ENCODE measurements around the gene ASTL.
"Not testable (repeated sequence)": the region's sequence is repeated elsewhere in the genome, so short reads cannot be mapped to it uniquely, and the experiment has no call there.

Gene ASTL

DNA sequence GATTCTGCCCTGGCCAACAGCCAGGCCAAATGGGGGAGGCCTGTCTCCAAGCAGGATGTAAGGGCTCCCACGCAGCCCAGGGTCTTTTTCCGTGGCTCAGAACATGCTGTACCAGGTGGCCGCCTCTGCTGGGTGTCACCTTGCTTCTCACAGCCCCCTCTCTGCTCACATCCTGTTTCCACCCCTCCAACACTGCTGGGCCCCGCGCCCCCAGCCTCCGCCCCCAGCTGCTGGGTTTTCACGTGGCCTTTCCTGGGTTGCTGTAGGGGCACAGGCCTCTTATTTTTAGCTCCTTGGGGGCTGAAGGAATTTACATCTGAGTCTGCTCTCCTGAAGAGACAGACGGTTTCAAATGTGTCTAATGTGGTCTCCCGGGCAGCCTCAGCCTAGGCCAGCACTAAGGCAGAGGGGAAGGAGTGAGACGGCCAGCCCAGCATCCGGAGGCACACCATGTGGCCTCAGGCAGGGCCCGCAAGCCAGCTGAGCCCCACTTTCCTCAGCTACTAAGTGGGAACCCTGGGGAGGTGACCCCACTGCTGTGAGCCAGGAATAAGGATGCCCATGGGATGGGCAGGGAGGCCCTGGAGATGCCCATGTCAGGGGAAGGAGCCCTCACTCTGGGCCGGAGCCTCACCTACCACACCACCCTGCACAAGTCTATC is 25.6 kb upstream of the ASTL start:
- no peaks in the 10 kb centered on the region for H3K79me2 ChIP-seq (ENCODE audit: insufficient read depth, low read length)
- H2AFZ ChIP-seq (ENCODE audit: low read depth, low read length, severe bottlenecking), result peak overlapping the region; percentile 97

DNA sequence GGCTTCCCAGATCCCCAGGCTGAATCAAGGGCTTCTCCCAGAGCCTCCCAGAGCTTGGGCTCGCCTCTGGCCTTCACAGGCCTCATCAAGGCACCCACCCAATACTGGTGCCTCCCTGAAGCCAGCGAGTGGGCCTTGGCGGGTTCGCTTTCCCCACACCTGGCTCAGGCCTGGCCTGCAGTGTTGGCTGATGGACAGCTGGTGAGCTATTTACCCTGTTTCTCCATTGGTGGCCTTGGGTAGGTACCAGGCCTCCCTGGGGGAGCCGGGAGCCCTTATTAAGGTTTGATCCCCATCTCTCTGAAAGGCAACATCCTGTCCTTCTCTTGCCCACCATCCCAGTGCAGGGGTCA is 25.1 kb upstream of the ASTL start:
- Histone ChIP-seq H3F3A (ENCODE audit: insufficient read depth) (peaks cover 35% of the 10 kb centered on the region), H3K79me2 (ENCODE audit: insufficient read depth, low read length) (no peaks in the 10 kb centered on the region), H3K9me2 (replicated peaks; ENCODE audit: insufficient read depth, low read length) (no peaks in the 10 kb centered on the region), H3K4me3 (ENCODE audit: insufficient read depth, low read length, poor library complexity, severe bottlenecking) (no peak overlapping the region), H3K9ac (ENCODE audit: low read length) (peak overlapping the region; percentile 73), H3K9me3 (ENCODE audit: insufficient read depth, low read length) (no peaks in the 10 kb centered on the region), H3K27ac (ENCODE audit: low read depth, low read length) (peak overlapping the region; percentile 95), H3K4me2 (ENCODE audit: low read depth, low read length, poor library complexity, severe bottlenecking) (peak overlapping the region; percentile 73), H4K20me1 (ENCODE audit: low read depth, low read length) (no peaks in the 10 kb centered on the region), H3K27me3 (ENCODE audit: low read length) (no peaks in the 10 kb centered on the region), H2AFZ (ENCODE audit: low read depth, low read length, severe bottlenecking) (no peak overlapping the region), H3K36me3 (ENCODE audit: low read length) (no peaks in the 10 kb centered on the region)
- no peak for TF ChIP-seq EZH2phosphoT487 (conservative IDR thresholded peaks at IDR 0.05; ENCODE audit: low read length)
- TF ChIP-seq CTCF (IDR thresholded peaks at IDR 0.05; ENCODE audit: insufficient read depth, low read length, poor library complexity, severe bottlenecking), result no peak

More for the DNA sequence above, 25.6 kb upstream of the ASTL start:
- H3K4me2 ChIP-seq (ENCODE audit: low read depth, low read length, poor library complexity, severe bottlenecking), result peak overlapping the region; percentile 73
- H3F3A ChIP-seq (ENCODE audit: insufficient read depth), result peaks cover 35% of the 10 kb centered on the region
- TF ChIP-seq EZH2phosphoT487 (conservative IDR thresholded peaks at IDR 0.05; ENCODE audit: low read length) (no peak), CTCF (IDR thresholded peaks at IDR 0.05; ENCODE audit: insufficient read depth, low read length, poor library complexity, severe bottlenecking) (no peak)
- H3K27ac ChIP-seq (ENCODE audit: low read depth, low read length), result peak overlapping the region; percentile 95
- no peaks in the 10 kb centered on the region for H3K36me3 ChIP-seq (ENCODE audit: low read length)
- no peaks in the 10 kb centered on the region for H3K27me3 ChIP-seq (ENCODE audit: low read length)
- no peaks in the 10 kb centered on the region for H3K9me3 ChIP-seq (ENCODE audit: insufficient read depth, low read length)
- peak overlapping the region; percentile 73 for H3K9ac ChIP-seq (ENCODE audit: low read length)
- peak overlapping the region; percentile 53 for H3K4me3 ChIP-seq (ENCODE audit: insufficient read depth, low read length, poor library complexity, severe bottlenecking)
- H4K20me1 ChIP-seq (ENCODE audit: low read depth, low read length), result no peaks in the 10 kb centered on the region
- no peaks in the 10 kb centered on the region for H3K9me2 ChIP-seq (replicated peaks; ENCODE audit: insufficient read depth, low read length)

DNA sequence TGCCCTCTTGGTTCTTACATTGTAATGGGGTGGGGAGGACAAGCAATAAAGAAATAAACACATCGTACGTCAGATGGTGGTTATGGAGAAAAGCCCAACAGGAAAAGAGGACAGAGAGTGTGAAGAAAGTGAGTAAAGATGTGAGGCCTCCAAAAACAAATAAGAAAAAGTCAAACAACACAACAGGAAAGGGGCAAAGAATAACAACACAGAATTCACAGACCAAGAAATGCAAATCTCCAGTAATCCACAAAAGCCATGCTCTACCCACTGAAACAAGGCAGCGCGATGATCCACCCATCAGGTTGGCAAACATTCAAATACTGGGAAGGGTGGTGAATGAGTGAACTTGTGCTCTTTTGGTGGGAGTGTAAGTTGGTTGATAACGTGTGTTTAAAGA is 23.6 kb upstream of the ASTL start:
- Histone ChIP-seq H3K79me2 (ENCODE audit: insufficient read depth, low read length) (no peaks in the 10 kb centered on the region), H3K9ac (ENCODE audit: low read length) (peak overlapping the region; percentile 73; the same call in 1 of the 2 replicates), H3K9me3 (ENCODE audit: insufficient read depth, low read length) (no peaks in the 10 kb centered on the region), H3K27ac (ENCODE audit: low read depth, low read length) (peak overlapping the region; percentile 95), H3K27me3 (ENCODE audit: low read length) (no peaks in the 10 kb centered on the region), H3K36me3 (ENCODE audit: low read length) (no peaks in the 10 kb centered on the region), H3K9me2 (replicated peaks; ENCODE audit: insufficient read depth, low read length) (no peaks in the 10 kb centered on the region), H3K4me3 (ENCODE audit: insufficient read depth, low read length, poor library complexity, severe bottlenecking) (no peak overlapping the region), H2AFZ (ENCODE audit: low read depth, low read length, severe bottlenecking) (peak overlapping the region; percentile 22), H3K4me2 (ENCODE audit: low read depth, low read length, poor library complexity, severe bottlenecking) (peak overlapping the region; percentile 5), H4K20me1 (ENCODE audit: low read depth, low read length) (no peaks in the 10 kb centered on the region), H3F3A (ENCODE audit: insufficient read depth) (peaks cover 35% of the 10 kb centered on the region)
- TF ChIP-seq EZH2phosphoT487 (conservative IDR thresholded peaks at IDR 0.05; ENCODE audit: low read length), result no peak
- TF ChIP-seq CTCF (IDR thresholded peaks at IDR 0.05; ENCODE audit: insufficient read depth, low read length, poor library complexity, severe bottlenecking), result no peak

DNA sequence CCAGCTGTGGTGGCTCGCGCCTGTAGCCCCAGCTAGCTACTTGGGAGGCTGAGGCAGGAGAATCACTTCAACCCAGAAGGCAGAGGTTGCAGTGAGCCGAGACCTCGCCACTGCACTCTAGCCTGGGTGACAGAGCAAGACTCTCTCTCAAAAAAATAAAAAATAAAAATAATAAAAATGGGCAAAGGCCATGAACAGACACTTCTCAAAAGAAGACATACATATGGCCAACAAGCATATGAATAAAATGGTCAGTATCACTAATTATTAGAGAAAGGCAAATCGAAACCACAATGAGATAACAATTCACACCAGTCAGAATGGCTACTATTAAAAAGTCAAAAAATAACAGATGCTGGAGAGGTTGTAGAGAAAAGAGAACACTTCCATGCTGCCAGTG is 22.1 kb upstream of the ASTL start:
- not testable (repeated sequence) for H3K4me2 ChIP-seq (ENCODE audit: low read depth, low read length, poor library complexity, severe bottlenecking); H3K4me3 ChIP-seq (ENCODE audit: insufficient read depth, low read length, poor library complexity, severe bottlenecking); H3K79me2 ChIP-seq (ENCODE audit: insufficient read depth, low read length); H4K20me1 ChIP-seq (ENCODE audit: low read depth, low read length); H2AFZ ChIP-seq (ENCODE audit: low read depth, low read length, severe bottlenecking); H3K9me2 ChIP-seq (replicated peaks; ENCODE audit: insufficient read depth, low read length); H3K36me3 ChIP-seq (ENCODE audit: low read length); H3K27me3 ChIP-seq (ENCODE audit: low read length); H3K9me3 ChIP-seq (ENCODE audit: insufficient read depth, low read length); H3K9ac ChIP-seq (ENCODE audit: low read length); H3K27ac ChIP-seq (ENCODE audit: low read depth, low read length)
- H3F3A ChIP-seq (ENCODE audit: insufficient read depth), result peaks cover 35% of the 10 kb centered on the region
